ENCODE results near the gene PDE4C.

The PDE4C gene

DNA sequence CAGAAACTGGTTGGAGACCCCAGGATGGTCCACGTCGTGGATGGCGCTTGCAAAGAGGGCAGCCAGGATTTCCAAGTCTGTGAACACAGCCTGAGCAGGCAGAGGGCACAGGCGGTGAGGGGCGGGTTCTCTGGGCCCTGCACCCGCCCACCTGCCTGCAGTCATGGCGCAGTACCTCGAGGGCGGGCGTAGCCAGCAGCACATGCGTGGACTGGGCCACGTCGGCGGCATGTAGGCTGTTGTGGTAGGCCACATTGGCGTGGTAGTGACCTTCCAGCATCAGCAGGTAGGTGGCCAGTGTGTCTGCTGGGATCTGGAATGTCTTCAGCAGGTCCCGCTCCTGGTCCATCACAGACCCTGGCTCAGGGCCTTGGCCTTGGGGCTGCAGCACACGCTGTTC, 8.1 kb downstream of the PDE4C start:
- Histone ChIP-seq H3K23ac (ENCODE audit: low read length in 2 of 2) (peak overlapping the region in 1 of 2 experiments; percentile 41), H3K9ac (ENCODE audit: low read length) (no peak overlapping the region), H2AK5ac (ENCODE audit: low read length, severe bottlenecking) (no peak overlapping the region), H2BK120ac (ENCODE audit: low read depth, low read length) (no peak overlapping the region), H3K4me3 (ENCODE audit: insufficient read depth in 1 of 2, low read depth in 1 of 2, low read length in 2 of 2) (no peak overlapping the region), H4K8ac (ENCODE audit: low read length) (no peak overlapping the region), H3K4ac (ENCODE audit: low read depth in 1 of 2, low read length in 2 of 2) (no peak overlapping the region), H2BK12ac (ENCODE audit: low read length in 2 of 2) (no peak overlapping the region), H2BK5ac (ENCODE audit: low read depth, low read length, poor library complexity, severe bottlenecking) (no peak overlapping the region), H3K4me2 (ENCODE audit: low read length, poor library complexity, severe bottlenecking) (no peak overlapping the region), H2AFZ (ENCODE audit: low read depth, low read length) (no peak overlapping the region), H4K91ac (ENCODE audit: low read length) (no peak overlapping the region), H3K18ac (ENCODE audit: low read depth in 1 of 2, low read length in 2 of 2) (no peak overlapping the region), H3K4me1 (ENCODE audit: control insufficient read depth, insufficient read depth, low read depth, low read length) (peaks cover 5% of the 10 kb centered on the region), H3K9me3 (ENCODE audit: control insufficient read depth, low read length) (no peaks in the 10 kb centered on the region), H3K14ac (ENCODE audit: low read length in 2 of 2) (no peak overlapping the region), H3K36me3 (ENCODE audit: control insufficient read depth in 1 of 2, insufficient read depth in 2 of 2, low read depth in 1 of 2, low read length in 2 of 2) (no peaks in the 10 kb centered on the region), H3K79me1 (replicated peaks; ENCODE audit: low read length, poor library complexity, severe bottlenecking) (no peaks in the 10 kb centered on the region), H2BK15ac (ENCODE audit: low read depth, poor library complexity, severe bottlenecking) (no peak overlapping the region), H3K27ac (ENCODE audit: low read length, poor library complexity, severe bottlenecking) (no peak overlapping the region), H3K27me3 (ENCODE audit: control insufficient read depth in 1 of 2, insufficient read depth in 1 of 2, low read length in 2 of 2) (peaks cover 6 to 26% of the 10 kb centered on the region in 2 experiments)
- 82% methylated on average over 17 of the region's 17 CpGs for WGBS
- no peak for DNase-seq

- H2BK5ac ChIP-seq (ENCODE audit: low read depth, low read length, poor library complexity, severe bottlenecking): no peak overlapping the region
- no peak overlapping the region for H3K23ac ChIP-seq (ENCODE audit: low read length in 2 of 2)
- no peak overlapping the region for H4K91ac ChIP-seq (ENCODE audit: low read length)
- H3K4me3 ChIP-seq (ENCODE audit: insufficient read depth in 1 of 2, low read depth in 1 of 2, low read length in 2 of 2): no peak overlapping the region
- no peak overlapping the region for H3K27ac ChIP-seq (ENCODE audit: low read length, poor library complexity, severe bottlenecking)
- no peak overlapping the region for H4K8ac ChIP-seq (ENCODE audit: low read length)
- WGBS: 75% methylated on average over 8 of the region's 8 CpGs
- no peak for DNase-seq
- H3K4me2 ChIP-seq (ENCODE audit: low read length, poor library complexity, severe bottlenecking): no peak overlapping the region
- no peak overlapping the region for H3K18ac ChIP-seq (ENCODE audit: low read depth in 1 of 2, low read length in 2 of 2)
- no peaks in the 10 kb centered on the region for H3K36me3 ChIP-seq (ENCODE audit: control insufficient read depth in 1 of 2, insufficient read depth in 2 of 2, low read depth in 1 of 2, low read length in 2 of 2)
- H3K9ac ChIP-seq (ENCODE audit: low read length): no peak overlapping the region
- peaks cover 3 to 26% of the 10 kb centered on the region in 2 experiments for H3K27me3 ChIP-seq (ENCODE audit: control insufficient read depth in 1 of 2, insufficient read depth in 1 of 2, low read length in 2 of 2)
- no peak overlapping the region for H3K14ac ChIP-seq (ENCODE audit: low read length in 2 of 2)
- no peak overlapping the region for H2AK5ac ChIP-seq (ENCODE audit: low read length, severe bottlenecking)
- peaks cover 5% of the 10 kb centered on the region for H3K4me1 ChIP-seq (ENCODE audit: control insufficient read depth, insufficient read depth, low read depth, low read length)
- H2BK15ac ChIP-seq (ENCODE audit: low read depth, poor library complexity, severe bottlenecking): no peak overlapping the region
- no peak overlapping the region for H2BK120ac ChIP-seq (ENCODE audit: low read depth, low read length)
- H3K79me1 ChIP-seq (replicated peaks; ENCODE audit: low read length, poor library complexity, severe bottlenecking): no peaks in the 10 kb centered on the region
- no peak overlapping the region for H3K4ac ChIP-seq (ENCODE audit: low read depth in 1 of 2, low read length in 2 of 2)
- no peak overlapping the region for H2BK12ac ChIP-seq (ENCODE audit: low read length in 2 of 2)
- H2AFZ ChIP-seq (ENCODE audit: low read depth, low read length): no peak overlapping the region
- H3K9me3 ChIP-seq (ENCODE audit: control insufficient read depth, low read length): no peaks in the 10 kb centered on the region
Observed at GRCh38 chr19:18216789-18217188, 9.4 kb downstream of the PDE4C start.

DNA sequence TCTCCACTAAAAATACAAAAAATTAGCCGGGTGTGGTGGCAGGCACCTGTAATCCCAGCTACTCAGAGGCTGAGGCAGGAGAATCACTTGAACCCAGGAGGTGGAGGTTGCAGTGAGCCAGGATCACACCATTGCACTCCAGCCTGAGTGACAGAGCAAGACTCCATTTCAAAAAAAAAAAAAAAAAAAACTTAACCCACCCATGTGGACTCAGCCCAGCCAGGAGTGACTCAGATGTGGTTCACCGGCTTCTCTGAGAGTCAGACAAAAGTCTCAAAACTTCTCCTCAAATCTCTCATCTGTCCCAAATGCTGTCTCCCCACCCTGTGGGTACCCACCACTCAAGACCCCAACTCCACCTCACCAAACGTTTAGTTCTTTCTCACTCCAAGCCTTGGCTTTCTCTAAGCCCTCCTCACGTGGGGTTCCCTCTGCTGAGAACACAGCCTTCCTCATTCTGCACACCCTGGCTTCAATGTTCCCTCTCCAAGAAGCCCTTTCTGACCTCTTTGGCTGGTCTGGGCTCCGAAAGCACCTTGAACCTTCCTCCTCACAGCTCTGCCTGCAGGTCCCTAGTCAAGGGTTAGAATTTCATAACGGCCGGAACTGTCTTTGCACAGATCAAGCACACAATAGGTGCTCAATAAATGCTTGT, 11.3 kb downstream of the PDE4C start:
- no peak overlapping the region for H3K4ac ChIP-seq (ENCODE audit: low read depth in 1 of 2, low read length in 2 of 2)
- no peak overlapping the region for H2BK15ac ChIP-seq (ENCODE audit: low read depth, poor library complexity, severe bottlenecking)
- H3K23ac ChIP-seq (ENCODE audit: low read length in 2 of 2): no peak overlapping the region
- H3K79me1 ChIP-seq (replicated peaks; ENCODE audit: low read length, poor library complexity, severe bottlenecking): no peaks in the 10 kb centered on the region
- 62% methylated on average over 5 of the region's 7 CpGs for WGBS
- H3K18ac ChIP-seq (ENCODE audit: low read depth in 1 of 2, low read length in 2 of 2): no peak overlapping the region
- no peak overlapping the region for H2BK120ac ChIP-seq (ENCODE audit: low read depth, low read length)
- H3K4me1 ChIP-seq (ENCODE audit: control insufficient read depth, insufficient read depth, low read depth, low read length): peaks cover 5% of the 10 kb centered on the region
- H3K9ac ChIP-seq (ENCODE audit: low read length): peak overlapping the region; percentile 44
- H3K4me2 ChIP-seq (ENCODE audit: low read length, poor library complexity, severe bottlenecking): no peak overlapping the region
- H3K27me3 ChIP-seq (ENCODE audit: control insufficient read depth in 1 of 2, insufficient read depth in 1 of 2, low read length in 2 of 2): peaks cover 0 to 26% of the 10 kb centered on the region in 2 experiments
- no peak overlapping the region for H2AFZ ChIP-seq (ENCODE audit: low read depth, low read length)
- no peak overlapping the region for H4K91ac ChIP-seq (ENCODE audit: low read length)
- H3K27ac ChIP-seq (ENCODE audit: low read length, poor library complexity, severe bottlenecking): no peak overlapping the region
- no peak overlapping the region for H2BK12ac ChIP-seq (ENCODE audit: low read length in 2 of 2)
- H3K9me3 ChIP-seq (ENCODE audit: control insufficient read depth, low read length): no peaks in the 10 kb centered on the region
- H2AK5ac ChIP-seq (ENCODE audit: low read length, severe bottlenecking): no peak overlapping the region
- no peak for DNase-seq
- no peak overlapping the region for H4K8ac ChIP-seq (ENCODE audit: low read length)
- H3K36me3 ChIP-seq (ENCODE audit: control insufficient read depth in 1 of 2, insufficient read depth in 2 of 2, low read depth in 1 of 2, low read length in 2 of 2): no peaks in the 10 kb centered on the region
- H3K4me3 ChIP-seq (ENCODE audit: insufficient read depth in 1 of 2, low read depth in 1 of 2, low read length in 2 of 2): no peak overlapping the region
- no peak overlapping the region for H3K14ac ChIP-seq (ENCODE audit: low read length in 2 of 2)
- no peak overlapping the region for H2BK5ac ChIP-seq (ENCODE audit: low read depth, low read length, poor library complexity, severe bottlenecking)

GRCh38 chr19:18211683-18212082, 14.6 kb downstream of the PDE4C start:
- H2BK15ac ChIP-seq (ENCODE audit: low read depth, poor library complexity, severe bottlenecking): no peak overlapping the region
- no peak overlapping the region for H2AFZ ChIP-seq (ENCODE audit: low read depth, low read length)
- peaks cover 3% of the 10 kb centered on the region for H3K4me1 ChIP-seq (ENCODE audit: control insufficient read depth, insufficient read depth, low read depth, low read length)
- no peak overlapping the region for H3K4me3 ChIP-seq (ENCODE audit: insufficient read depth in 1 of 2, low read depth in 1 of 2, low read length in 2 of 2)
- no peak overlapping the region for H4K8ac ChIP-seq (ENCODE audit: low read length)
- no peak overlapping the region for H3K4ac ChIP-seq (ENCODE audit: low read depth in 1 of 2, low read length in 2 of 2)
- no peak overlapping the region for H3K18ac ChIP-seq (ENCODE audit: low read depth in 1 of 2, low read length in 2 of 2)
- no peak overlapping the region for H2AK5ac ChIP-seq (ENCODE audit: low read length, severe bottlenecking)
- no peak overlapping the region for H2BK5ac ChIP-seq (ENCODE audit: low read depth, low read length, poor library complexity, severe bottlenecking)
- H3K79me1 ChIP-seq (replicated peaks; ENCODE audit: low read length, poor library complexity, severe bottlenecking): no peaks in the 10 kb centered on the region
- peak overlapping the region in 1 of 2 experiments; percentile 26 for H3K14ac ChIP-seq (ENCODE audit: low read length in 2 of 2)
- no peak overlapping the region for H3K9ac ChIP-seq (ENCODE audit: low read length)
- no peaks in the 10 kb centered on the region for H3K36me3 ChIP-seq (ENCODE audit: control insufficient read depth in 1 of 2, insufficient read depth in 2 of 2, low read depth in 1 of 2, low read length in 2 of 2)
- no peak overlapping the region for H2BK12ac ChIP-seq (ENCODE audit: low read length in 2 of 2)
- no peak overlapping the region for H4K91ac ChIP-seq (ENCODE audit: low read length)
- H3K27me3 ChIP-seq (ENCODE audit: control insufficient read depth in 1 of 2, insufficient read depth in 1 of 2, low read length in 2 of 2): peaks cover 0 to 11% of the 10 kb centered on the region in 2 experiments
- no peak overlapping the region for H2BK120ac ChIP-seq (ENCODE audit: low read depth, low read length)
- no peaks in the 10 kb centered on the region for H3K9me3 ChIP-seq (ENCODE audit: control insufficient read depth, low read length)
- DNase-seq: no peak
- H3K4me2 ChIP-seq (ENCODE audit: low read length, poor library complexity, severe bottlenecking): no peak overlapping the region
- 94% methylated on average over 14 of the region's 14 CpGs for WGBS
- no peak overlapping the region for H3K23ac ChIP-seq (ENCODE audit: low read length in 2 of 2)
- no peak overlapping the region for H3K27ac ChIP-seq (ENCODE audit: low read length, poor library complexity, severe bottlenecking)

Measured in mesenchymal stem cell (in vitro differentiated cells and primary cell).